GM19023 (cell line): ENCODE results near the gene KIF25.

Source experiments
- ATAC-seq: cut with Tn5 transposase; IDR thresholded peaks from one replicate; pipeline ENCODE4 v1.9.1; 2021; ENCODE audit warnings: mild to moderate bottlenecking, moderate library complexity; ENCODE audit not compliant: unreplicated experiment

Gene KIF25

DNA sequence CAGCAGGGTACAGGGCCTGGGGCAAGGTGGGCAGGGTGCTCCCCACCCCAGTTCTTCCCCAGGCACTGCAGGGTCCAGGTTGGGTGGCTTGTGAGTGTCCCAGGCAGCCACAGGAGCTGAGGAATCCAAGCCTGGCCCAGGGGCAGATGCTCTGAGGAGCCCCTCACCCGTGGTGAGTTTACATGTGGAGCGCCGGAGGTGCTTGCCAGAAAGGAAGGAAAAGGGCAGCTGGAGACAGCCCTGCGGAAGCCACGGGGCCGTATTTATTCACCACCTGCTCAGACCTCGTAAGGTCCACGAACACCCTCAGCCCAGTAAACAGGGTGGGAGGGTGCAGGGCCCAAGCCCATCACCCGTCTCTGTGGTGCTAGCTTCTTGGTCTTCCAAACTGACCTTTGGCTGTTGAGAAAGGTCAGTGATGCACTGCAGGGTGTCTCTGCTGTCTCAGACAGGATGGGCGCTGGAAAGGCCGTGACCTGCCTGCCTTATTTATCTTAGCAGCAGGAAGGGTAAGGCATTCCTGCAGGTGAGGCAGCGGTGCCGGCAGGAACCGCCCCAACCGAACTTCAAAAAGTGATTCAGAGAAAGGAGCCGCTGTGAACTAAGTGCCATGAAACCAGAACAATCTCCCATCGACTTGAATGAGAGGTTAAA lies 85.5 kb downstream of the KIF25 start:
- ATAC-seq = no peak

GRCh38 chr6:168083514-168083885 lies 86.0 kb downstream of the KIF25 start:
- no peak for ATAC-seq

DNA sequence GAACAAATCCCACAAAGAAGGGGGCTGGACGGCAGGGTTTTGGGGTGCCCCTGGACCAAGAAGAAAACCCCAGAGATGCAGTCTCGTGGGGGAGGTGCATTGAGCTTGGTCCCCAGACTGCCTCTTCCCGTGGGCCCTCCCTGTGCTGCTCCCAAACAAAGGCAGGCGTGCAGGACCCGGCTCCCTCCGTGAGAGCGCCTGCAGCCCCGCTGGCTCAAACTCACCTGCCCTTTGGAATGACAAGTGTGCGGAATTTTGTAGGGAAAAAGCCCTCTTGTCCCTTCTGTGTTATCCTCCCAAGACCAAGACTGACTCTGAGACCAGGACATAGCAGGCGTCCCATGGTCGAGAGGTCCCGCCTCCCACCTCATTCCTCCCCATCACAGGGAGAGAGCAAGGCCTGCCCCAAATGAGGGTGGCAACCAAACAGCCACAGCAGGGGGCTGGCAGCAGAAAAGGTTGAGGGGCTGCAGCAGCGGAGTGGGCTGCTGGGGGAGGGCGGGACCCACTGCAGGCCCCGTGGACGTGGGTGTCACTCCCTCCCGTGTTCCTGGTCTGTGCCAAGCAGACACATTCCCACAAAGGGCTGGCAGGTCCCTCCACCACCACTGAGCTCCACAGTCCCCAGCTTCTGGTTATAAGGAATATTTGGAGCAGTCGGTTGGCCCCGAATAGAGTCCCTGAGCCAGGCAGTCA lies 87.1 kb downstream of the KIF25 start:
- no peak for ATAC-seq

DNA sequence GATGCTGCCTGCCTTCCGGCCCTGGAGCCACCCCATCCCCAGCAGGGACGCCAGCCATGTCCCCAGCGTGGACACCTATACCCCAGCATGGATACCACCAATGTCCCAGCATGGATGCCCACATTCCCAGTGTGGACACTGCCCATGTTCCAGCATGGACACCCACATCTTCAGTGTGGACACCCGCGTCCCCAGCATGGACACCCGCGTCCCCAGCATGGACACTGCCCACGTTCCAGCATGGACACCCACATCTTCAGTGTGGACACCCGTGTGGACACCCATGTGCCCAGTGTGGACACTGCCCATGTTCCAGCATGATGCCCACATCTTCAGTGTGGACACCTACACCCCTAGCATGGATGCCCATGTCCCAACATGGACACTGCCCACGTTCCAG lies 88.6 kb downstream of the KIF25 start:
- no peak for ATAC-seq

GRCh38 chr6:168086616-168087015 lies 89.1 kb downstream of the KIF25 start:
- no peak for ATAC-seq

DNA sequence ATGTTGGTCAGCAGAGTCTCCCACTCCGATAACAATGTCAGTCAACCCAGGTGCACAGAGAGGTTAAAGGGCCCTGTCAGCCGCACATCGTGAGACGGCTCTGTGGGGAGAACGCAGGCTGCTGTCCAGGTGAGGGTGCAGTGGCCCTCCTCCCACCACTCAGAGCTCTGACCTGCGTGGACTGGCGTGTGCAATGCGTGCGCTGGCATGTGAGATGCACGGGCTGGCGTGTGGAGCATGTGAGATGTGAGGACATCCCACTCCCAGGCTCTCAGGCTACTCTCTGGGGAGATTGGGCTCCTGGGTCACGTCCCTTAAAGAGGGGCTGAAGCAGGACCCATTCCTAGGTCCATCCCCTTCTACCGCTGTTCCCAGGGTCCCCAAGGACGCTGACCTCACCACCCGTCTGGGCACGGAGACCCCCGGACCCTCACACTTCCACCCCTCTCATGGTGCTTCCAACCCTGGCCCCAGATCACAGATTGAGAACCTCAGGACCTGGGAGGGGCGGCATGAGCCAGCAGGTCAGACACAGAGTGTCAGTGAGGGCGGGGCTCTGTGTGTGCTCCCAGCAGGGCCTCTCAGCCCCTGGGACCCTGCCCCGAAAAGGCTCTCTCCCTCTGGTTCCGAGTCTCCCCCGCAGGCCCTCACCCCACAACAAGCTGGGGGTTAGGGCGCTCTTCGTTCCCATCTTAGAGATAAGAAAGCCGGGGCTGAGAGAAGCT lies 90.1 kb downstream of the KIF25 start:
- ATAC-seq = no peak

DNA sequence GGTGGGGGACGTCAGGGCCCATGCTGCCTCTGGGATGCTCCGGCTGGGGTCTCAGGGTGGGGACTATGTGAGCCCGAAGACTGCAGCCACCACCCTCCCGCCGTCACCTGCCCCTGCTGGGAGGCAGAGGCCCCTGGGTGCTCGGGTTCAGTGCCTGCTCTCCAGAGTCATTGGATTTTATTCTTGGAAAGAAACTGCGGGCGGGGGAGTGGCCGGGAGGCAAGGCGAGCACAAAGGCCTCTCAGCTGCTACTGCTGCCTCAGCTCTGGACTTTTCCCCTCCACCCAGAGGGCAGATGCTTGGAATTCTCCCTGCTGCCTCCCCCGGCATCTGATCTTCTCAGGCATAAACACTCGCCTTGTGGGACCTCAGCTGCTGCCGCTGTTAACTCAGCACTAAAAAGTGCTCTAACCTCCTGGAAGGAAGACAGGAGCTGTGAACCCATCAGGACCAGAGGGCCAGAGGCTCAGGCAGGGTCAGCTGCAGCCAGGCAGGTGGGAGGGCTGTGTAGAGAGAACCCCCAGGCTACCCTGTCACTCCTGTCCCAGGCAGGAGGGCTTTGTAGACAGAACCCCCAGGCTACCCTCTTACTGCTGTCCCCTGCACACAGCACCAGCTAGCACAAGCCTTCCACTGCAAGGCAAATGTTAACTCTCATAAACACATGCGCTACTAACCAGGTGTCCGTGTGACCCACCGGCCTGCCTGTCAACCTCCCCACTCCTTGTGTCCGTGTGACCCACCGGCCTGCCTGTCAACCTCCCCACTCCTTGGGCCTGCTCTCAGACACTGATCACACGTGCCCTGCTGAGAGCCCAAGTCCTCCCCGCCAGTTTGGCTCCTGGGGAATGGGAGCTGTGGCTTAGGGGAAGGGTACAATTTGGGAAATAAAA lies 90.9 kb downstream of the KIF25 start:
- no peak for ATAC-seq

GRCh38 chr6:168089186-168090063 lies 92.0 kb downstream of the KIF25 start:
- no peak for ATAC-seq

- ATAC-seq = no peak
Measured at GRCh38 chr6:168090064-168090690, 92.7 kb downstream of the KIF25 start.

- ATAC-seq = no peak
Measured at GRCh38 chr6:168090706-168091105, 93.2 kb downstream of the KIF25 start.

- ATAC-seq = no peak
Measured at GRCh38 chr6:168091381-168092264, 94.2 kb downstream of the KIF25 start.

GRCh38 chr6:168092541-168092940 lies 95.1 kb downstream of the KIF25 start:
- ATAC-seq = no peak

DNA sequence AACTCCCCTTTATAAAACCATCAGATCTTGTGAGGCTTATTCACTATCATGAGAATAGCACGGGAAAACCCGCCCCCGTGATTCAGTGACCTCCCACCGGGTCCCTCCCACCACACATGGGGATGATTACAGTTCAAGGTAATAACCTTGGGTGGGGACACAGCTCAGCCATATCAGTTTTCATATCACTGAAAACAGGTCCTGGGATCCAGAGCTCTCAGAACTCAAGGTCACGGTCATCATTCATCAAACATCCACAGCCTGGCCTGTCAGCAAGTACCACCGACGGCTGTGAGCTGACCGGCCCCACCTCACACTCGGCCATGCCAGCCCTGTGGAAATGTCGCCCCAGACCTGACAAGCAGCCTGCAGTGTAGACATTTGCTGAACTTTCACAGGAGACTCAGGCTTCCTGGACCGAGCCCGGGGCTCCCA lies 95.6 kb downstream of the KIF25 start:
- no peak for ATAC-seq

DNA sequence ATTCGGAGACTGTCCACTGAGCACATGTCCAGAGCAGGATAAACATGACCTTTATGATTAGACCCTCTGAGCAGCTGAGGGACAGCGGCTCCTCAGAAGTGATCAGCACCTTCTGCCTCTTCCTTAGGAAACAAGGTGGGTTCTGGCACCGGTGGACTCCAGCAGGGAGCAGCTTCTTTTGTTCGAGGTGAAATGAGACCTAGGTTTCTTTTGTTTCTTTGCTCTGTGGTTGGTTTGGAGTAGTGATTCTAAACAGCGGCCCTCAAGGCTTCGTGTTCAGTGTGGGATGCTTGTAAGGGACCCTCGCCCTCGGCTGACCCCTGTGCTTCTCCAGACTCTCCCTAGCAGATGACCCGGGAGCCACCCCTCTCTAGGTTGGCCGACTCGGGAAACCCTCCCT lies 96.2 kb downstream of the KIF25 start:
- ATAC-seq = no peak
